GM12891 (cell line): Measurements from ENCODE around the gene ZNF518A.

Experiments used
- PAX5 ChIP-seq: IDR thresholded peaks from 2 replicates; pipeline ENCODE4 v1.6.1; 2011; ENCODE audit warnings: low read length, moderate library complexity, mild to moderate bottlenecking; ENCODE audit not compliant: insufficient read depth, severe bottlenecking
- POLR2A ChIP-seq: IDR thresholded peaks from 2 replicates; pipeline ENCODE4 v1.6.1; 2011; ENCODE audit warnings: low read depth, low read length, control low read depth
- POLR2AphosphoS5 ChIP-seq: IDR thresholded peaks from 2 replicates; pipeline ENCODE4 v1.6.1; 2011; ENCODE audit warnings: low read depth, low read length, control low read depth
- POU2F2 ChIP-seq: IDR thresholded peaks from 2 replicates; pipeline ENCODE4 v1.6.1; 2011; ENCODE audit warnings: low read depth, mild to moderate bottlenecking, control low read depth, low read length, moderate library complexity
- SPI1 ChIP-seq: IDR thresholded peaks from 2 replicates; pipeline ENCODE4 v1.6.1; 2011; ENCODE audit warnings: low read depth, low read length, control low read depth
- TAF1 ChIP-seq: IDR thresholded peaks from 2 replicates; pipeline ENCODE4 v1.6.1; 2011; ENCODE audit warnings: low read depth, low read length, control low read depth

GRCh38 chr10:96168546-96168945 is 38.4 kb downstream of the ZNF518A start:
- no peak for TF ChIP-seq TAF1
- TF ChIP-seq POLR2A: no peak
- TF ChIP-seq POLR2AphosphoS5: no peak
- TF ChIP-seq SPI1: no peak
- TF ChIP-seq PAX5: no peak
- no peak for TF ChIP-seq POU2F2
